Neural cell (in vitro differentiated cells): Measurements from ENCODE around the gene MPC2. TPM values are rescaled to one million over a fixed set of nuclear protein-coding genes. Genes with fewer than 3 reads are reported as not detected.

Experiments
- H2AFZ ChIP-seq: fragments of 200-600, 300-800 bp; sonication (generic), shearing (Covaris generic); 2 replicates; pipeline ENCODE4 v1.6.0; 2014; ENCODE audit warnings: low read depth, mild to moderate bottlenecking, antibody characterized with exemption, low read length, moderate library complexity
- H3F3A ChIP-seq: fragments of 200-600 bp; shearing (Covaris generic); 2 replicates; pipeline ENCODE4 v1.6.1; 2016; ENCODE audit warnings: mild to moderate bottlenecking, moderate library complexity, mixed read lengths, antibody characterized with exemption, low read length; ENCODE audit not compliant: insufficient read depth, poor library complexity, severe bottlenecking
- H3K27ac ChIP-seq: fragments of 200-600, 300-800 bp; sonication (generic), shearing (Covaris generic); 2 replicates; pipeline ENCODE4 v1.5.1; 2014; ENCODE audit warnings: mild to moderate bottlenecking, low read length, moderate library complexity
- H3K27me3 ChIP-seq: fragments of 300-800, 200-600 bp; sonication (generic), shearing (Covaris generic); 2 replicates; pipeline ENCODE4 v1.6.0; 2014; ENCODE audit warnings: mild to moderate bottlenecking, low read depth, low read length, moderate library complexity; ENCODE audit not compliant: insufficient read depth
- H3K36me3 ChIP-seq: fragments of 300-800, 200-600 bp; sonication (generic), shearing (Covaris generic); 2 replicates; pipeline ENCODE4 v1.5.1; 2014; ENCODE audit warnings: mild to moderate bottlenecking, antibody characterized with exemption, low read length, moderate library complexity; ENCODE audit not compliant: insufficient read depth
- H3K4me2 ChIP-seq: fragments of 300-800, 200-600 bp; sonication (generic), shearing (Covaris generic); 2 replicates; pipeline ENCODE4 v1.6.0; 2014; ENCODE audit warnings: mild to moderate bottlenecking, low read length
- H3K4me3 ChIP-seq: fragments of 300-800, 200-600 bp; sonication (generic), shearing (Covaris generic); 2 replicates; pipeline ENCODE4 v1.5.1; 2014; ENCODE audit warnings: mild to moderate bottlenecking, low read length, moderate library complexity
- H3K79me2 ChIP-seq: fragments of 200-600 bp; shearing (Covaris generic); replicated peaks from 2 replicates; pipeline ENCODE4 v1.6.0; 2014; ENCODE audit warnings: mild to moderate bottlenecking, low read length, moderate library complexity; ENCODE audit not compliant: insufficient read depth
- H3K9ac ChIP-seq: fragments of 300-800, 200-600 bp; sonication (generic), shearing (Covaris generic); 2 replicates; pipeline ENCODE4 v1.6.1; 2016; ENCODE audit warnings: mild to moderate bottlenecking, low read length, mixed read lengths
- H3K9me2 ChIP-seq: fragments of 200-600 bp; shearing (Covaris generic); 2 replicates; pipeline ENCODE4 v1.6.1; 2016; ENCODE audit warnings: mild to moderate bottlenecking, low read length, mixed read lengths; ENCODE audit not compliant: insufficient read depth
- H3K9me3 ChIP-seq: fragments of 200-600, 300-800 bp; sonication (generic), shearing (Covaris generic); 2 replicates; pipeline ENCODE4 v1.6.1; 2016; ENCODE audit warnings: mild to moderate bottlenecking, mixed run types, low read length, moderate library complexity, mixed read lengths
- H4K20me1 ChIP-seq: fragments of 200-600 bp; shearing (Covaris generic); 2 replicates; pipeline ENCODE4 v1.6.1; 2016; ENCODE audit warnings: mild to moderate bottlenecking, mixed run types; ENCODE audit not compliant: insufficient read depth
- CTCF ChIP-seq: fragments of 450-650 bp; IDR thresholded peaks from 2 replicates; pipeline ENCODE4 v1.5.1; 2014; ENCODE audit warnings: antibody characterized with exemption, mild to moderate bottlenecking, moderate library complexity; ENCODE audit not compliant: poor library complexity, severe bottlenecking
- EP300 ChIP-seq: fragments of 450-650 bp; conservative IDR thresholded peaks from 2 replicates; pipeline ENCODE4 v1.6.1; 2014; ENCODE audit warnings: antibody characterized with exemption, mild to moderate bottlenecking, moderate library complexity; ENCODE audit not compliant: poor library complexity, severe bottlenecking
- EZH2 ChIP-seq: fragments of 200-600, 300-800 bp; shearing (Covaris generic), sonication (generic); IDR thresholded peaks from 2 replicates; pipeline ENCODE4 v1.6.1; 2014; ENCODE audit warnings: antibody characterized with exemption, low read length, borderline replicate concordance, mild to moderate bottlenecking; ENCODE audit not compliant: insufficient read depth, poor library complexity, severe bottlenecking
- MXI1 ChIP-seq: fragments of 450-650 bp; conservative IDR thresholded peaks from 2 replicates; pipeline ENCODE4 v1.6.1; 2014; ENCODE audit warnings: antibody characterized with exemption, mild to moderate bottlenecking; ENCODE audit not compliant: poor library complexity, severe bottlenecking
- POLR2AphosphoS5 ChIP-seq: IDR thresholded peaks from 2 replicates; pipeline ENCODE4 v1.6.1; 2012
- RAD21 ChIP-seq: fragments of 450-650 bp; conservative IDR thresholded peaks from 2 replicates; pipeline ENCODE4 v1.6.1; 2014; ENCODE audit warnings: antibody characterized with exemption, mild to moderate bottlenecking, moderate library complexity
- REST ChIP-seq: IDR thresholded peaks from 2 replicates; pipeline ENCODE4 v1.6.1; 2012; ENCODE audit warnings: borderline replicate concordance
- SMC3 ChIP-seq: fragments of 450-650 bp; conservative IDR thresholded peaks from 2 replicates; pipeline ENCODE4 v1.6.1; 2014; ENCODE audit warnings: antibody characterized with exemption, mild to moderate bottlenecking, moderate library complexity; ENCODE audit not compliant: poor library complexity
- TAF1 ChIP-seq: IDR thresholded peaks from 2 replicates; pipeline ENCODE4 v1.6.1; 2012; ENCODE audit warnings: low read depth
- polyA plus RNA-seq: library from polyadenylated mRNA; depleted of rRNA; stranded (reverse); fragments of >200 nt; gene quantifications from 2 replicates; pipeline ENCODE4 v1.2.3, GENCODE V29; 2014

MPC2 gene
- polyA plus RNA-seq, 1 donor from 2014 or later: 104 TPM

GRCh38 chr1:167904652-167905130 is 32.2 kb downstream of the MPC2 start:
- no peak overlapping the region for H3K4me2 ChIP-seq
- H2AFZ ChIP-seq: no peak overlapping the region
- no peaks in the 10 kb centered on the region for H3K27me3 ChIP-seq
- no peaks in the 10 kb centered on the region for H3F3A ChIP-seq
- no peaks in the 10 kb centered on the region for H3K9me3 ChIP-seq
- TF ChIP-seq POLR2AphosphoS5 (no peak), TAF1 (no peak), CTCF (no peak), REST (no peak), SMC3 (no peak), MXI1 (no peak), EZH2 (no peak), EP300 (no peak), RAD21 (no peak)
- no peaks in the 10 kb centered on the region for H3K79me2 ChIP-seq
- no peaks in the 10 kb centered on the region for H4K20me1 ChIP-seq
- no peak overlapping the region for H3K27ac ChIP-seq
- H3K9me2 ChIP-seq: no peaks in the 10 kb centered on the region
- H3K36me3 ChIP-seq: no peaks in the 10 kb centered on the region
- no peak overlapping the region for H3K4me3 ChIP-seq
- no peak overlapping the region for H3K9ac ChIP-seq

GRCh38 chr1:167900907-167901306 is 36.0 kb downstream of the MPC2 start:
- Histone ChIP-seq H3K79me2 (no peaks in the 10 kb centered on the region), H3K36me3 (no peaks in the 10 kb centered on the region), H3K9ac (no peak overlapping the region), H3K27ac (no peak overlapping the region), H3K4me2 (no peak overlapping the region), H2AFZ (no peak overlapping the region), H4K20me1 (no peaks in the 10 kb centered on the region), H3F3A (no peaks in the 10 kb centered on the region), H3K27me3 (no peaks in the 10 kb centered on the region), H3K9me3 (no peaks in the 10 kb centered on the region), H3K9me2 (no peaks in the 10 kb centered on the region), H3K4me3 (no peak overlapping the region)
- TF ChIP-seq MXI1 (no peak), REST (no peak), EP300 (no peak), RAD21 (no peak), EZH2 (no peak), POLR2AphosphoS5 (no peak), TAF1 (no peak), SMC3 (no peak), CTCF (no peak)
